H1 (cell line): ENCODE measurements around the gene ATP9B. TPM values are rescaled to one million over a fixed set of nuclear protein-coding genes. Genes with fewer than 3 reads are reported as not detected.

Experiments used
- CTCF ChIA-PET: fragments of 300-600 bp; sonication (Branson Sonifier 250); formaldehyde crosslinking; loops from one replicate; lab custom pipeline; 2021; ENCODE audit not compliant: partially characterized antibody; lab: Charles Lee
- POLR2A ChIA-PET: fragments of 300-600 bp; sonication (Branson Sonifier 250); formaldehyde crosslinking; loops from one replicate; lab custom pipeline; 2021; ENCODE audit warnings: inconsistent platforms; ENCODE audit not compliant: partially characterized antibody; lab: Charles Lee
- DNase-seq, 2 experiments: peaks; one replicate each; pipeline versions ENCODE4 v3.0.0 to v3.0.0-alpha.2; 2010 to 2022; ENCODE audit warnings: low spot score in 2 of 2, low read depth in 1 of 2, mixed read lengths in 1 of 2
- FAIRE-seq: peaks from 2 replicates; lab custom pipeline; 2011; peaks lifted over from hg19 to GRCh38; lab: Jason Lieb, UNC
- H2AFZ ChIP-seq: 2 replicates; pipeline ENCODE4 v1.8.1; 2012; ENCODE audit warnings: low read length, inconsistent platforms
- H2AK5ac ChIP-seq: 2 replicates; pipeline ENCODE4 v1.6.1; 2013; ENCODE audit warnings: low read depth, low read length
- H2BK120ac ChIP-seq: replicated peaks from 2 replicates; pipeline ENCODE3; 2013; ENCODE audit warnings: low read depth, low read length, inconsistent platforms
- H2BK12ac ChIP-seq: 2 replicates; pipeline ENCODE4 v1.6.1; 2013; ENCODE audit warnings: low read depth, low read length
- H2BK15ac ChIP-seq: 2 replicates; pipeline ENCODE4 v1.6.1; 2013; ENCODE audit warnings: low read length
- H2BK20ac ChIP-seq: 2 replicates; pipeline ENCODE4 v1.6.1; 2013; ENCODE audit warnings: low read length
- H2BK5ac ChIP-seq: 2 replicates; pipeline ENCODE4 v1.6.1; 2013; ENCODE audit warnings: low read depth, low read length
- H3K14ac ChIP-seq: 2 replicates; pipeline ENCODE4 v1.6.1; 2013; ENCODE audit warnings: inconsistent platforms; ENCODE audit not compliant: insufficient read length
- H3K18ac ChIP-seq: 2 replicates; pipeline ENCODE4 v1.6.1; 2013; ENCODE audit warnings: low read length; ENCODE audit errors: extremely low read depth
- H3K23ac ChIP-seq: 2 replicates; pipeline ENCODE4 v1.6.1; 2013; ENCODE audit warnings: inconsistent platforms; ENCODE audit not compliant: insufficient read length
- H3K23me2 ChIP-seq: 2 replicates; pipeline ENCODE4 v1.6.1; 2013; ENCODE audit warnings: low read depth, low read length
- H3K27ac ChIP-seq: 2 replicates; pipeline ENCODE4 v1.6.1; 2011; ENCODE audit warnings: low read depth, low read length, inconsistent platforms
- H3K27me3 ChIP-seq, 4 experiments: replicated peaks in 1 of 4; 1 replicate in 1 of 4; 2 replicates in 3 of 4; pipeline versions ENCODE4 v1.6.1 to v1.8.1; 2011 to 2013; ENCODE audit warnings: low read length in 3 of 4, mild to moderate bottlenecking in 3 of 4, inconsistent platforms in 2 of 4, mixed read lengths in 2 of 4, moderate library complexity in 1 of 4; ENCODE audit not compliant: control insufficient read depth in 3 of 4, insufficient read depth in 3 of 4; ENCODE audit errors: extremely low read depth in 1 of 4
- H3K36me3 ChIP-seq, 4 experiments: 2 replicates each; pipeline versions ENCODE4 v1.6.1 to v1.8.1; 2011 to 2013; ENCODE audit warnings: mild to moderate bottlenecking in 4 of 4, low read length in 3 of 4, moderate library complexity in 2 of 4, control low read depth in 1 of 4, inconsistent platforms in 1 of 4; ENCODE audit not compliant: insufficient read depth in 4 of 4, control insufficient read depth in 2 of 4
- H3K4ac ChIP-seq: replicated peaks from 2 replicates; pipeline ENCODE3; 2013; ENCODE audit warnings: low read length, low read depth, mixed read lengths, inconsistent platforms; ENCODE audit not compliant: insufficient read length
- H3K4me1 ChIP-seq, 4 experiments: replicated peaks in 1 of 4; 1 replicate in 1 of 4; 2 replicates in 3 of 4; pipeline versions ENCODE4 v1.6.1 to v1.8.1; 2011 to 2013; ENCODE audit warnings: low read length in 3 of 4, inconsistent platforms in 2 of 4, mixed read lengths in 1 of 4; ENCODE audit not compliant: insufficient read depth in 4 of 4, control insufficient read depth in 3 of 4
- H3K4me2 ChIP-seq, 2 experiments: 2 replicates each; pipeline versions ENCODE4 v1.6.1 to v1.8.1; 2011 to 2013; ENCODE audit warnings: low read depth in 2 of 2, low read length in 2 of 2, control low read depth in 1 of 2, inconsistent platforms in 1 of 2, mild to moderate bottlenecking in 1 of 2; ENCODE audit not compliant: insufficient read depth in 1 of 2
- H3K4me3 ChIP-seq, 4 experiments: fragments of 200-600, 300-600 bp in 1 of 4; sonication (generic), shearing (Covaris generic), sonication (Bioruptor Twin) in 1 of 4; 2 replicates each; pipeline versions ENCODE4 v1.5.1 to v1.8.1; 2011 to 2016; ENCODE audit warnings: low read length in 4 of 4, low read depth in 3 of 4, control low read depth in 2 of 4, inconsistent platforms in 2 of 4, mild to moderate bottlenecking in 2 of 4, mixed read lengths in 1 of 4, moderate library complexity in 1 of 4; ENCODE audit not compliant: insufficient read depth in 2 of 4; ENCODE audit errors: extremely low read depth in 1 of 4
- H3K56ac ChIP-seq: replicated peaks from 2 replicates; pipeline ENCODE3; 2013; ENCODE audit warnings: low read depth, mild to moderate bottlenecking, mixed read lengths, low read length, inconsistent platforms; ENCODE audit not compliant: insufficient read length
- H3K79me1 ChIP-seq: 2 replicates; pipeline ENCODE4 v1.6.1; 2013; ENCODE audit warnings: low read depth, low read length, control low read depth
- H3K79me2 ChIP-seq, 2 experiments: 2 replicates each; pipeline versions ENCODE4 v1.6.1 to v1.8.1; 2012 to 2013; ENCODE audit warnings: low read length in 2 of 2, mild to moderate bottlenecking in 2 of 2, inconsistent platforms in 1 of 2; ENCODE audit not compliant: insufficient read depth in 2 of 2, control insufficient read depth in 1 of 2
- H3K9ac ChIP-seq, 4 experiments: replicated peaks in 1 of 4; 1 replicate in 1 of 4; 2 replicates in 3 of 4; pipeline versions ENCODE4 v1.6.1 to v1.8.1; 2011 to 2013; ENCODE audit warnings: low read depth in 3 of 4, low read length in 3 of 4, control low read depth in 2 of 4, mild to moderate bottlenecking in 2 of 4, moderate library complexity in 2 of 4, inconsistent platforms in 1 of 4; ENCODE audit errors: extremely low read depth in 1 of 4
- H3K9me3 ChIP-seq, 2 experiments: 2 replicates each; pipeline versions ENCODE4 v1.6.1 to v1.8.1; 2012 to 2013; ENCODE audit warnings: mild to moderate bottlenecking in 2 of 2, moderate library complexity in 2 of 2, control low read depth in 1 of 2, inconsistent platforms in 1 of 2, low read depth in 1 of 2, low read length in 1 of 2, mixed read lengths in 1 of 2; ENCODE audit not compliant: insufficient read depth in 2 of 2
- H4K20me1 ChIP-seq, 2 experiments: replicated peaks in 1 of 2; 2 replicates each; pipeline versions ENCODE3 to v1.8.1; 2011 to 2013; ENCODE audit warnings: inconsistent platforms in 2 of 2, low read length in 2 of 2, mild to moderate bottlenecking in 1 of 2; ENCODE audit not compliant: insufficient read depth in 2 of 2, control insufficient read depth in 1 of 2
- H4K5ac ChIP-seq: 2 replicates; pipeline ENCODE4 v1.6.1; 2013; ENCODE audit warnings: low read length, low read depth, mixed read lengths, inconsistent platforms; ENCODE audit not compliant: insufficient read length
- H4K8ac ChIP-seq: 2 replicates; pipeline ENCODE4 v1.8.0; 2013; ENCODE audit warnings: mild to moderate bottlenecking, moderate library complexity, low read length, inconsistent platforms; ENCODE audit not compliant: insufficient read depth; ENCODE audit errors: extremely low read depth
- H4K91ac ChIP-seq: replicated peaks from 2 replicates; pipeline ENCODE3; 2013; ENCODE audit warnings: low read length, mixed read lengths, inconsistent platforms; ENCODE audit not compliant: insufficient read length
- CEBPB ChIP-seq: IDR thresholded peaks from 2 replicates; pipeline ENCODE4 v1.6.1; 2012; ENCODE audit warnings: low read depth, low read length
- CTBP2 ChIP-seq: IDR thresholded peaks from 2 replicates; pipeline ENCODE4 v1.7.0; 2011; ENCODE audit warnings: borderline replicate concordance, mild to moderate bottlenecking, moderate library complexity, mixed read lengths, low read length; ENCODE audit not compliant: insufficient read depth, insufficient read length
- EP300 ChIP-seq, 2 experiments: IDR thresholded peaks; 1 replicate in 1 of 2; 2 replicates in 1 of 2; pipeline ENCODE4 v1.6.1; 2011 to 2012; ENCODE audit warnings: low read depth in 2 of 2, low read length in 2 of 2, mild to moderate bottlenecking in 2 of 2, borderline replicate concordance in 1 of 2, inconsistent platforms in 1 of 2, moderate library complexity in 1 of 2
- JUN ChIP-seq: IDR thresholded peaks from 2 replicates; pipeline ENCODE4 v1.6.1; 2011; ENCODE audit warnings: low read depth, mild to moderate bottlenecking, improper control_type of control experiment, low read length
- MAFK ChIP-seq: IDR thresholded peaks from 2 replicates; pipeline ENCODE4 v1.6.1; 2012; ENCODE audit warnings: low read depth, mild to moderate bottlenecking, improper control_type of control experiment, low read length
- NANOG ChIP-seq: IDR thresholded peaks from 2 replicates; pipeline ENCODE4 v1.6.1; 2011; ENCODE audit warnings: low read length, low read depth, mild to moderate bottlenecking, inconsistent platforms; ENCODE audit not compliant: insufficient read depth, poor library complexity, severe bottlenecking
- RNF2 ChIP-seq: fragments of 200-900, 300-1000 bp; sonication (generic); IDR thresholded peaks from 2 replicates; pipeline ENCODE4 v1.7.1; 2016; ENCODE audit warnings: borderline replicate concordance, low read depth, mild to moderate bottlenecking, antibody characterized with exemption, low read length; ENCODE audit not compliant: poor library complexity, severe bottlenecking; ENCODE audit errors: missing control alignments
- SAP30 ChIP-seq: fragments of 300-600 bp; sonication (generic); IDR thresholded peaks from 2 replicates; pipeline ENCODE4 v1.7.1; 2012; ENCODE audit warnings: low read length, moderate library complexity, mild to moderate bottlenecking, inconsistent platforms; ENCODE audit not compliant: insufficient read depth, insufficient replicate concordance
- SUZ12 ChIP-seq: fragments of 200-600 bp; sonication (generic); IDR thresholded peaks from 2 replicates; pipeline ENCODE4 v1.6.1; 2012; ENCODE audit warnings: mild to moderate bottlenecking, inconsistent platforms, low read length, moderate library complexity, mixed read lengths
- WGBS, 2 experiments: shearing (Covaris generic) in 1 of 2; methylation state at CpG; one replicate each; pipeline versions ENCODE4 v1.1.6 to v1.1.7; 2013 to 2015; ENCODE audit warnings: low lambda C conversion rate in 2 of 2, mixed read lengths in 2 of 2, inconsistent platforms in 1 of 2, low coverage in 1 of 2, missing lambda C conversion rate in 1 of 2; ENCODE audit not compliant: insufficient replicate concordance in 2 of 2, insufficient coverage in 1 of 2, insufficient read length in 1 of 2; ENCODE audit errors: extremely low coverage in 1 of 2, missing lambda C conversion rate in 1 of 2; 5-methylcytosine and 5-hydroxymethylcytosine counted together
- polyA plus RNA-seq, 7 experiments: library from polyadenylated mRNA; depleted of rRNA in 3 of 7; stranded (reverse) in 5 of 7; unstranded in 2 of 7; fragments of >200 nt in 5 of 7; fragments of 200-250 nt in 2 of 7; gene quantifications; 1 replicate in 5 of 7; 2 replicates in 1 of 7; 4 replicates in 1 of 7; pipeline versions ENCODE4 v1.2.1 to v1.2.3, GENCODE V29; 2011 to 2013; ENCODE audit warnings: missing spikeins in 2 of 7, mixed read lengths in 2 of 7
- total RNA-seq: library from RNA; stranded (reverse); fragmentation: NEBNext Ultra II Directional; extraction: Animal tissue kit (Norgen Biotek cat#: 25700); gene quantifications from 2 replicates; pipeline ENCODE4 v1.2.1, GENCODE V29; 2021

ATP9B gene
- total and polyA plus RNA-seq, 2 of the 8 experiments (the other 6 are each of a cell fraction or from before 2014, with no cell fraction given): 15.1 to 21.7 TPM

DNA sequence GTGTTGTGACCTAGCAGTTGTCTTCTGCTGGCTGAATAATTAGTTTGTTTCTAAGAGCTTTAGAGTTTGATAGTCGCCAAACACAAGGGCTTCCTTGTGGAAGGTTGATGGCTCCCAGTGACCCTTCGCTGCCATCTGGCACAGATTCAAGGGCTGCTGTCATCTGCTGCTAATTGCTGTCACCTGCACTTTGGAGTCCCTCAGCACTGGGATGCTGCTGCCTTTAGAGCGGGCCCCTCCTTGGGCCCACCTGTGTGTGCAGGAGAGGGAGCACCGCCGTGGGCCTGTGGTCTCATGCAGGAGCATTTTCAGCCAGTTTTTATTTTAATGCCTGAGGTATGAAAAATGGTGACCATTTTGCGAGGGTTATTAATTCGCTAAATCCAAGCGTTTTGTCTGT is 172.6 kb downstream of the ATP9B start:
- no peak overlapping the region for H4K5ac ChIP-seq
- no peak overlapping the region for H2AFZ ChIP-seq
- H4K91ac ChIP-seq: no peak overlapping the region
- H3K9me3 ChIP-seq: no peaks in the 10 kb centered on the region
- H3K79me1 ChIP-seq: no peaks in the 10 kb centered on the region
- no peak for DNase-seq
- H3K56ac ChIP-seq: no peak overlapping the region
- WGBS, 2 experiments: 84% methylated on average over 8 of the region's 8 CpGs; no CpG with 5 or more reads in 1 of the 2 experiments
- no peak overlapping the region for H2BK15ac ChIP-seq
- no peak overlapping the region for H2BK12ac ChIP-seq
- peaks cover 0 to 2% (median 0%) of the 10 kb centered on the region in 4 experiments; a peak in 3 of 7 replicates for H3K4me1 ChIP-seq
- H3K4ac ChIP-seq: no peak overlapping the region
- H3K79me2 ChIP-seq: no peaks in the 10 kb centered on the region
- H3K18ac ChIP-seq: no peak overlapping the region
- ChIA-PET POLR2A (no interaction called here), CTCF (no interaction called here)
- no peak overlapping the region for H2BK20ac ChIP-seq
- H3K14ac ChIP-seq: no peak overlapping the region
- no peak overlapping the region for H2BK5ac ChIP-seq
- no peaks in the 10 kb centered on the region for H3K36me3 ChIP-seq
- H3K4me2 ChIP-seq: no peak overlapping the region
- H3K23me2 ChIP-seq: no peaks in the 10 kb centered on the region
- no peak overlapping the region for H3K27ac ChIP-seq
- H3K27me3 ChIP-seq: no peaks in the 10 kb centered on the region
- H4K20me1 ChIP-seq: no peaks in the 10 kb centered on the region
- no peak overlapping the region for H2AK5ac ChIP-seq
- no peak overlapping the region for H4K8ac ChIP-seq
- H3K4me3 ChIP-seq: no peak overlapping the region
- no peak overlapping the region for H2BK120ac ChIP-seq
- no peak overlapping the region for H3K23ac ChIP-seq
- no peak overlapping the region for H3K9ac ChIP-seq
- FAIRE-seq: no peak
- no peak for TF ChIP-seq SAP30
- TF ChIP-seq RNF2: no peak
- no peak for TF ChIP-seq SUZ12
- TF ChIP-seq JUN: no peak
- TF ChIP-seq CTBP2: no peak
- TF ChIP-seq NANOG: no peak
- TF ChIP-seq MAFK: no peak
- TF ChIP-seq CEBPB: no peak
- TF ChIP-seq EP300 (IDR thresholded peaks at IDR 0.05; ENCODE audit: borderline replicate concordance in 1 of 2, low read depth in 2 of 2, low read length in 2 of 2): no peak
